Measurements from ENCODE around the gene GFRA1.

GFRA1 gene, protein sequence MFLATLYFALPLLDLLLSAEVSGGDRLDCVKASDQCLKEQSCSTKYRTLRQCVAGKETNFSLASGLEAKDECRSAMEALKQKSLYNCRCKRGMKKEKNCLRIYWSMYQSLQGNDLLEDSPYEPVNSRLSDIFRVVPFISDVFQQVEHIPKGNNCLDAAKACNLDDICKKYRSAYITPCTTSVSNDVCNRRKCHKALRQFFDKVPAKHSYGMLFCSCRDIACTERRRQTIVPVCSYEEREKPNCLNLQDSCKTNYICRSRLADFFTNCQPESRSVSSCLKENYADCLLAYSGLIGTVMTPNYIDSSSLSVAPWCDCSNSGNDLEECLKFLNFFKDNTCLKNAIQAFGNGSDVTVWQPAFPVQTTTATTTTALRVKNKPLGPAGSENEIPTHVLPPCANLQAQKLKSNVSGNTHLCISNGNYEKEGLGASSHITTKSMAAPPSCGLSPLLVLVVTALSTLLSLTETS

DNA sequence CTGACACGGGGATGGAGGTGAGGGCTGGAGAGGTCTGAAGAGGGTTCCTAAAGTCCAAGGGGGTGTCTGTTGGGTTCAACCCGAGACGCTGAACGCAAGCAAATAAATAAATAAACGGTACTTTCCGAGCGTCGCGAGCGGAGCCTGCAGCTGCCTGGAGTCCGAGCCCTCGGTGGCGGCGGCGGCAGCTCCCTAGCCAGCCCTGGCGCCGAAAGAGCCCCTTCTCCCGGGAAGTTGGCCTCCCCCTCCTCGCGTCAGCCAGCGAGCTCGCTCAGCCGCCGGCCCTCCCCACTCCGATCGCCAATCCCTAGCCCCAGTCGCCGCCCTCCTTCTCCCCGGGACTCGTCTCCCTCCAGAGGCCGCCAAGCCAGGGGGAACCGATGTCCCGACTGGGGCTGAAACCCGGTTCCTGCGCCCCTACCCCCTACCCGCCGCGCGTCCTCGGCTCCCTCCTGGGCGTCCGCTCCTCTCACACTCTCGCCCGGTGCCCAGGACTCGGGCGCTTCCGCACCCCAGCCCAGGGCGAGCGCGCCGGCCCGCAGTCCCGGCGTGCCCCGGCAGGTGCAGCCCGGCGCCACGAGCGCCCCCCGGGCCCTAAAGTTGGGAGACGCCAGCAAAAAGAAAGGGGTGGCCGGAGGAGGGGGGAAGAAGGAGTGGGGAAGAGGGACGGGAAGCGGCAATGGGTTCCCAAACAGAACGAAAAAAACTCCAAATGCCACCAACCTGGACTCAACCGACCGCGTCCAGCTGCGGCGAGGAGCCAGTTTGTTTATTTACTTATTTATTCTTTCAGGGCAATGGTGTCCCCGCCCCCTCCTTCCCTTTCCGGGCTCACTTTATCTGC, at the start of gene GFRA1:
Gene GFRA1, minus strand, starts transcription at position 767 of the 844 bp plus-strand sequence. CDS start 1,177 bp downstream, outside the sequence.
- DNase-seq (ENCODE audit: low read depth): no peak

DNA sequence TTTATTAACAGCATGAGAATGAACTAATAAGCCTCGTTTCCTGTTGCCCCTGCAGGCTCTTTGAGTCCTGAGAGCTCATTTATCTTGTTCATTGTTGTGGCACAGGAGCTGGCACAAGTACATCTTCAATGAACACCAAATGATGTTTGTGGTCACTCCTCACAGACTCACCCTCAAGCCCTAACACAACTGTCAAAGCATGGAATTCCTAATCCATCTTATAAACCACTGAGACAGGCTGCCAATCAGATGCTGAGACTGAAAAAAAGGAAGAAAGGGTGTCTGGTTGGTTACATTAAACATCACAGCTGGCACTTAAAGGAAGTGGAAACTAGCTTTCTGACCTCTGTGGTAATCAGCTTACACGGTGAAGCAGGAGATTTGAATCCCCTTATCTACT, 43.5 kb upstream of the GFRA1 start:
- no peak for DNase-seq (ENCODE audit: low read depth)

DNA sequence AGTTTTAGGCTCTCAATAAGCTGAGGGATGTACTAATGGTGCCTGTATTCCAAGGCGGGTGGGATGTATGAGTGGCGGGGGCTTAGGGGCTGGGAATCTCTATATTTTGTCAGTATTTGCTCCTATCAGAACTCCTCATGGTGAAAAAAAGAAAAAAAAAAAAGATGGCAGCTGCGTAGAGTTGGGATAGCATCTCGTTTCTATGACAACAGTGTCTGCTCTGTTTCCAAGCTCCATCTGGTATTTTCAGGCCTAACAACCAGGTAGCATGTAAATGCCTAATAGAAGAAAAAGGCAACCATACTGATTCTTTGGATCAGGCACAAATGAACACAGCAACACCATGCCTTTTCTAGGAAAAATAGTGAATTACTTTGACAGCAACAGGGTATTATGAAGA, 39.5 kb upstream of the GFRA1 start:
- no peak for DNase-seq (ENCODE audit: low read depth)

DNA sequence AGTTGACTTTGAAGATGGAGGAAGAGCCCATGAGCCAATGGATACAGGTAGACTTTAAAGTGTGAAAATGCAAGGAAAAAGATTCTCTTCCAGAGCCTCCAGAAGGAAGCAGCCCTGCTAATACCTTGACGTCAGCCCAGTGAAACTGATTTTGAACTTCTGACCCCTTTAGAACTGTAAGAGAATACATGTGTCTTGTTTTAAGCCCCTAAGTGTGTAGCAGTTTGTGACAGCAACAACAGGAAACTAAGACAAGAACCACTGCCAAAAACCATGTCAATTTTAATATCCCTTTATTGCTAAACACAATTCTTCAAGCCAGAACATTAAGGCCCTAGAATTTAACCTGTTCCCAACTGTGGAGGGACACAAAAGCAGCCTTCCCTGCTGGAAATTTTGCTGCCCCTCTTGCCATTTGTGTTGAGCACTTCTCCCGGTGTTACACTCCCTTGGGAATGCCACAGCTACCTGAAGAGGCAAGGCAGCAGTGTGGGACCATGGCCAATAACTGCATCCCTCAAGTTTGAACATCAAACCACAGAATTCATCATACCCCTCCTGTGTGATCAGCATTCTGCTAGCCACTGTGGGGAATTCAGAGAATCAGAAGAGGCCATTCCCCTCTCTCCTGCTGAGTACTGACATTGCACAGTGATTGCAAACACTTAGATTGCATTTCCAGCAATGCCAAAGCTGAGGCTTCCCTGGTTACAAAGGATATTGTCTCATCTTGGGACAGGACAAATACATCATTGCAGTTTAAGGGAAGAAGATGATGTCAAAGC, 38.9 kb upstream of the GFRA1 start:
- no peak for DNase-seq (ENCODE audit: low read depth)

DNA sequence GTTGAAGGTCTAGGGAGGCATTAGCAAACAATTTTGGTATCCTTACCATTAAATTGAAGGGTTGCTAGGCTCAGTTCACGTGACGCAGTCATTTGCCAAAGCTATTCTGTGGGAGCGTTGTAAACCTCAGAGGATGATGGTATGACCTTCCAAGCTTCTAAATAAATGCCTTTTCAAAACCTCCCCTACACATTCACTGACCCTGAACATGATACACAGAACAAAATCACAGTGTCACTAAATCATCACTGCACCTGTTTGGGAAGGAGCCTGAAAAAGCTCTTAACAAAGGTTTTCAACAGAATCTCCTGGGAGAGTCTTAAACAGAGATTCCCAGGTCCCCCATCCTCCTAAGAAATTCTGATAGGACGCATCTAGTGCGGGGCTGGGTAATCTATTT, 38.0 kb upstream of the GFRA1 start:
- no peak for DNase-seq (ENCODE audit: low read depth)

DNA sequence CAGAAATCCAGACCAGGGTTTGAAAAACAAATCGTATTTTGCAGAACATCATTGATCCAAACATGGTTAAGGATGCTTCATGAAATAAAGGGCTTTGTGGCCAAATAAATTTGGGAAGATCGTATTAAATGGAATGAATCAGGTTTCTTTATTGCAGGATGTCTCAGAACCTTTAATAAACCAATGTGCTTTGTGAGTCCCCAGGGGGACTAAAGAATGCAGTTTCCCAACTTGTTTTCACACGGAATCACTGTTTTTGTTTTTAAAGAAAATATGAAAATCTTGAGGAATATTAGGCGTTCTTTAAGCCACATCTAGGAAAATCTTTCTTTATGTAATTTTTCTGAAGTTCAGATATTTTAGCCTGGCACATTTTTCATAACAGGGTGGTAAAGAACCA, 34.4 kb upstream of the GFRA1 start:
- no peak for DNase-seq (ENCODE audit: low read depth)

DNA sequence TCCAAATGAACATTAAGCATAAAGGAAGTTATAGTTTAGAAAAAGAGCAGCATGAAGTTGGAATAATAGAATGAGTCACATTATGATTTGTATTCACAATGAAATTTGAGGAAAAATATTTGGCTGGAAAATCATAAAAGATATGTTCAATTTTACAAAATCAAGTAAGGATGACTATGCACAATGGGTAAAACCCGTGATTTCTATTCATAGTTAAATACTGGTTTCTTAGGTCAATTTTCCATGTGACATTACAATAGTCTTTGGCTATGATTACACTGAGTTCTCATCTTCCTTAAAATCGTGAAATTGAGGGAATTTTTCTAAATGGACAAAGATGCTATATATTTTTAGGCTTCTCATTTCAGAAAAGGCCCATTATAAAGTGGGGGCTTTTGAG, 33.8 kb upstream of the GFRA1 start:
- no peak for DNase-seq (ENCODE audit: low read depth)

DNA sequence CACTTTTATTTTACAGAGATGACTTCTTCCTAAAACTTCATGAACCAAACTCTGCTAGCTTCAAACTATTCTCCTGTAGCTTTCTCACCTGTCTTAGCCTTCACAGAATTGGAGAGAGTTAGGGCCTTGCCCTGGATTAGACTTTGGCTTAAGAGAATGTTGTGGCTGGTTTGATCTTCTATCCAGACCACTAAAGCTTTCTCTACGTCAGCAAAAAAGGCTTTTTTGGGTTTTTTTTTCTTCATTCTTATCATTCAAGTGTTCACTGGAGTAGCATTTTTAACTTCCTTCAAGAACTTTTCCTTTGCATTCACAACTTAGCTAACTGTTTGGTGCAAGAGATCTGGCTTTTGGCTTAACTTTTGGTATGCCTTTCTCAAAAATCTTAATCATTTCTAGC, 31.9 kb upstream of the GFRA1 start:
- no peak for DNase-seq (ENCODE audit: low read depth)

DNA sequence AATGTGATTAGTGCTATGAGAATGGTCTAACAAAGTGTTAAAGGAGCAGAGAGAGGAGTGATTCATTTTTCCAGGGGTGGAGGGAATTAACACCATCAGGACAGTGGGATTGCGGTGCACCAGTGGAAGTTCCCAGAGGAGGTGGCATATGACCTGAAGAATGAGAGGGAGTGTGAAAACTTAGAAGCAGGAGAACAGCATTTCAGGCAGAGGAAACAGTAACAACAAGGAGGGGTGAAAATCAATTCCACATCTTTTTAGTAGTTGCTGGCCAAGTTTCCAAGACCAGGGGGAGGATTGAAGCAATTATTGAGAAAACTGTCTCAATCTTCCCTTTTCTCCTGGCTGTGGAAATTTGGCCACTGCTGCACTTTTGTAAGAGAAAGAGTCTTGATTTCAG, 27.5 kb upstream of the GFRA1 start:
- DNase-seq (ENCODE audit: low read depth): no peak

DNA sequence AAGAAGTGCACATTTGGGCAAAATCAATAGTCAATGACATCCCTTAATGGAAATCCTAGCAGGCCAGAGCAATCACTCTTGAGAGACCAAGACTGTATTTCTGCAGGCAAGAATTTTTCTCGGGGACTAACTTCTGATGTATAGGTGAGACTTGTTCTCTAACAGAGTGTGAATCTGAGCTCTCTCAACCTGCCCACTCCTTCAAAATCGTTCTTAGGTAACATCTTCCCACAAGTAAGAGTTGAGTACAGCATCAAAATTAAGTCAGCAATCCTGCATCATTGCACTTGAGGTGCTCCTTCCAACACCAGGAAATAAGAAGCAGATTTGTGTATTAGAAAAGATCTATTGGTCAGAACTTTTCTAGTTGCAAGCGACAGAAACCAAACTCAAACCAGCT, 25.6 kb upstream of the GFRA1 start:
- no peak for DNase-seq (ENCODE audit: low read depth)

DNA sequence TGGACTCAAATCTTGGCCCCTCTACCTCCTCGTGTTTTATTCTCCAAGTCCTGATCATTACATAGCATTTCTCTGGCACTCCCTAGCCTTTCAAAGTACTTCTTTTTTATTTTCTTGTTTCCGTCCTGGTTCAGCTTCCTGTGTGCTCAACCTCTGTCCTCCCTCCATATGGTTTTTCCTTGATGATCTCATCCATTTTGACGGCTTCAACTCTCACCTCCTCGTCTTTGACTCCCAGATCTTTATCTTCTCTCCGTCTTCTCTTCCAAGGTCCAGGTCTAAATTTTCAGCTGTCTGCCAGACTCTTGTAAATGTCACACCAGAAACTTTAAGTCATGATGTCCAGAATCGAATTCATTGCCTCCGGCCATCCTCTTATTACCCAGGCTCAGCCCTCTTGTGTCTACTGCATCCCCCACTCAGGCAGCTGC, 23.3 kb upstream of the GFRA1 start:
- DNase-seq (ENCODE audit: low read depth): no peak

DNA sequence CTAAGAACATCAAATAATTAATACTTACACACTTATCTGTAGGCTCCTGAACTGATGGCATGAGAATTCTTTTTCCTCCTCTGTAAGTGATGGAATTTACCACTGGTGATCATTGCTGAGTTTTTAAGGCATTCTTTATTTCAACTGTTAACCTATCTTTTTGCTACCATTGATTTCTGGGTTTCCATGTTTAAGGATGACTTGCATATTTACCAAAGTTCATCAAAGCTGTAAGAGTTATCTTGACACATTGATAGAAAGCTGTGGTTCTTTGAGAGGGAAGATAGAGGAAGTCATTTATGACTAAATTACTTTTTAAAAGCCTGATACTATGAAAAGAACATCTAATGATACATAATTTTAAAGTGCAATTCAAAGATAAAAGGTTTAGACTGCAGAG, 19.5 kb upstream of the GFRA1 start:
- DNase-seq (ENCODE audit: low read depth): no peak

DNA sequence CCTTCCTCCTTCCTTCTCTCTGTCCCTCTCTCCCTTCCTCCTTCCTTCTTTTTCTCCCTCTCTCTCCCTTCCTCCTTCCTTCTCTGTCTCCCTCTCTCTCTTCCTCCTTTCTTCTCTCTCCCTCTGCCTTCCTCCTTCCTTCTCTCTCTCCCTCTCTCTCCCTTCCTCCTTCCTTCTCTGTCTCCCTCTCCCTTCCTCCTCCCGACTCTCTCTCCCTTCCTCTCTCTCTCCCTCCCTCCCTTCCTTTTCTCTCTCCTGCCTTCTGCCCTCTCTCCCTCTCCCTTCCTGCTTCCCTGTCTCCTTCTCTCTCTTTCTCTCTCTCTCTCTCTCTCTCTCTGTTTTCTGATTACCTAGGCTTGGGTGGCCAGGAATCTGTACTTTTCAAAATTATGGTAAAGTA, 16.6 kb upstream of the GFRA1 start:
- DNase-seq (ENCODE audit: low read depth): no peak

DNA sequence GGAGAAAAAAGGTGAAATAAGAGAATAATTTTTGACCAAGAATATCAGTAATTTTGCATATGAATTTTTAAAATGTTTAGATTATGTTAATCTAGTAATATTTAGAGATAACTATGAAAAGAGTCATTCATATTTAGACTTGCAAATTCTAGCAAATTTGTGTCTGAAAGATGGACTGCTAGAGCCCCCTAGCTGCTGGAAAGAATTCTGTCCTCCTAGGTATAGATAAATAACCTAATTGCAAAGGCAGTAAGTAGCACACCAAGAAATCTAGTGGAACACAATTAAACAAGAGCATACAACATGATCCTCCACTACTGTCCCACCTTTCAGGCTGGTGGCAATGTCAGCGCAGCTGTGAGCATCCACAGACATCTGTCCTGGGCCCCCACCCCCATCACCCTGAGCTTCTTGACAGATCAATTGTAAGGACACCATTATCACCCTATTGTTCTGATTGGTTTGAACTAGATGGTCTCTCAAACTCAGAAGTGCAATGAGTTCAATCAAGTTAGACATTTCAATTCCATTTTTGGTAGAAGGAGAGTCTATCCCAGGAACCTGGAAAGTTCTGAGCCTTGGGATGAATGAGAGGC, 15.0 kb upstream of the GFRA1 start:
- DNase-seq (ENCODE audit: low read depth): no peak

DNA sequence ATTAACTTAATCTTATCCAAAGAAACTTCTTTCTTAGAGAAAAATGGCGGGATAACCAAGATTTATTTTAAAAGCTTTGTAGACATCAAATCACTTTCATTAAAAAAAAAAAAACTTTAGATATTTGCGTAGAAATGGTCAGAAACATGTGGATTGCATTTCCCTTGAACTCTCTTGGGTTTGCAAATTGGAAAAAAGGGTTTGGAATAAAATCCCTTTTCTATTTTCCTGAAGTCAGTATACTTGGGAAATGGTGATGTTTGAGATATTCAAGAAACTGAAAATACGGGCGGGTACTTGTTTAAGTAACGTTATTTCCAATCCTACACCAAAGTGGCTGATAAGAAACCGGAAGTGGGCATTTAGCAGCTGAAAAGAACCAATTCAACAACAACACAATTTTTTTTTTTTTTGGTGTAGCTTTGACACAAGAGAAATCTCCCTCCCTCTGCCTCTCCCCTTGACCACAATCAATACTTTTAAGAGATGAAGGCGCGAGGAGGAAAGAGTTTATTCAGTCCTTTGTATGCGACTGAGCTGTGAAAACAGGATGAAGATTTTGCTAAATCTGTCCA, 13.7 kb upstream of the GFRA1 start:
- no peak for DNase-seq (ENCODE audit: low read depth)

DNA sequence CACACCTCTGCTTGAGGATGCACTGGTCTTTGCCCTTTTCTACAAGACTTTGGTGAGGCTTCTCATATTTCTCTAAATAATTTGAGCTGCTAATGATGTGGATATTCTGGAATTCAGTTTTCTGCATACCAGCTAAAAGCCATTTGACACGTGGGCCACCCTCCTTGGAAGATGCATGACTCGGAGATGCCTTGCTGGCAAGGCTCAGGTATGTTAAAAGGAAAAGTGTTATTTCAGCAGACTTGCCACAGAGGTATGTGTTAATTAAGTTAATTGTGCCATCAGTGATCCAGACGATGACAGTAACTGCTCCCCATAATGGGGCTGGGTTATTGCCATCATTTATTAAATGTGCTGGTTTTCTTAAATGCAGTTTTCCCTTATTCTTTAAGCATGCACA, 8.8 kb upstream of the GFRA1 start:
- no peak for DNase-seq (ENCODE audit: low read depth)

DNA sequence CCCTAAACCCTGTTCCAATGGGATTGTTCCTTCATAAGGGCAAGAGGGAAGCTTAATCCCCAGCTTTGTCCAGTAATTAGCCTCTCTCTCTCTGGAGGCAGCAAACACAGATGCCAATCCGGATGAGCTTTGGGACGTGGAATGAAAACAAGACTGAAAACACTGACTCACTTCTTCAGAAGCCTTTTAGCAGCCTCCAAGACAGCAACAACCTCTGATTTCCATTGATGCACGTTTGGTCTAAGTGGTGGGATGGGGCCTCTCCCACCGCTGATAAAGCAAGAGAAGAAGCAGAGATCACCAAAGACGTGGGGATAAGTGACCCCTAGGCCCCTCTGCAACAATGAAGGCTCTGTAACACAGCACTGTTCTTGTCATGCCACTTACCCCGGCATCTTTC, 5.8 kb upstream of the GFRA1 start:
- DNase-seq (ENCODE audit: low read depth): no peak

DNA sequence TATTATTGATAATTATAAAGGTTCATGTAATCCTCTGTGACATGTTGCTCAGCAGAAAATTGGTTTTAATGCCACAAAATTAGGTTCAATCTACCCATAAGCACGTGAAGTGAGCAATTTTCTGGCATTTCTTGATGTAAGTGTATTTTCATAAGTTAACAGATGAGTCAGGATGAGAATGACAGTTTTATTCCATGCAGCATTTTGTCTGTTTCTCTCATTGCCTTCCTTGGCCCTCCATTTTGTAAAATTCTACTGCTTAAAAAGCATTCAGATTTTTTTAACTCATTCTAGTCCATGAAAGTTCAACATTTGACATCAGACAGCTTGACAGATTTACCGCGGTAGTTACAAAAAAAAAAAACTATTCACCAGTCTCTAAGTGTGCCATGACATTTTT, 4.0 kb upstream of the GFRA1 start:
- no peak for DNase-seq (ENCODE audit: low read depth)

DNA sequence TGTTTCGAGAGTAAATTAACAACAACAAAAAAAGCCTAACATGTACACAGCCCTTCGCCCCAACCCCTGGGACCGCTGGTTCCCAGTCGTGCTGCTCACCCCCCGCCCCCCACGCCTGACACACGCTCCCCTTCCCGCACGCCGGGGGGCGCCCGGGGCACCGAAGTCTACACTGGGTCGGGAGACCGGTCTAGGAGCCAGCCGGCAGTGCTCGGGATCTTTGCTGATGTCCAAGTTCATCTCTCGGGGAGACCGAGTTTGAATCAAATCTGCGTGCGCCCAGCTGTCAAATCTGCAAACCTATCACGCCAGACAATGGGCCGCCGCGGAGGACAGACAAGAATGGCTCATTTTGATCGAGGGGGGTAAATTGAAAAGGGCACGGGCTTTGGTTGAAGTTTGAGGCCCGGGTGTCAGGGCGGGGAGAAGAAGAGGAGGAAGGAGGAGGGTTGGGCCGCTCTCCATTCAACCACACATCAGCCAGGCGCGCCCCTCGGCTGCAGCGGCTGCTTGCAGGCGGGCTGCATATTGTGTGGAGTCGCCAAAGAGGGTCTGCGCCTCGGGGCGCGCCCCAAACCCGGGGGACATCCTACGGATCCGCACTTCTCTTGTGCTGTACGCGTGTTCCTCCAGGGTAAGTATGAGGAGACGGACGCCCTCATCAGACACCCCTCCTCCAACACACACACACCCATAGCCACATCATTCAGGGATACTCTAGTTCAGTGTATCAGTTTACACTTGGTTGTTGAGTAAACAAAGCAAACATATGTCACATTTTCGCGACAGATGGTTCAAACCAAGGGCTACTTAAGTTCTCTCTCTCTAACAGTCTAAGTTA, 1.3 kb upstream of the GFRA1 start:
- no peak for DNase-seq (ENCODE audit: low read depth)

DNA sequence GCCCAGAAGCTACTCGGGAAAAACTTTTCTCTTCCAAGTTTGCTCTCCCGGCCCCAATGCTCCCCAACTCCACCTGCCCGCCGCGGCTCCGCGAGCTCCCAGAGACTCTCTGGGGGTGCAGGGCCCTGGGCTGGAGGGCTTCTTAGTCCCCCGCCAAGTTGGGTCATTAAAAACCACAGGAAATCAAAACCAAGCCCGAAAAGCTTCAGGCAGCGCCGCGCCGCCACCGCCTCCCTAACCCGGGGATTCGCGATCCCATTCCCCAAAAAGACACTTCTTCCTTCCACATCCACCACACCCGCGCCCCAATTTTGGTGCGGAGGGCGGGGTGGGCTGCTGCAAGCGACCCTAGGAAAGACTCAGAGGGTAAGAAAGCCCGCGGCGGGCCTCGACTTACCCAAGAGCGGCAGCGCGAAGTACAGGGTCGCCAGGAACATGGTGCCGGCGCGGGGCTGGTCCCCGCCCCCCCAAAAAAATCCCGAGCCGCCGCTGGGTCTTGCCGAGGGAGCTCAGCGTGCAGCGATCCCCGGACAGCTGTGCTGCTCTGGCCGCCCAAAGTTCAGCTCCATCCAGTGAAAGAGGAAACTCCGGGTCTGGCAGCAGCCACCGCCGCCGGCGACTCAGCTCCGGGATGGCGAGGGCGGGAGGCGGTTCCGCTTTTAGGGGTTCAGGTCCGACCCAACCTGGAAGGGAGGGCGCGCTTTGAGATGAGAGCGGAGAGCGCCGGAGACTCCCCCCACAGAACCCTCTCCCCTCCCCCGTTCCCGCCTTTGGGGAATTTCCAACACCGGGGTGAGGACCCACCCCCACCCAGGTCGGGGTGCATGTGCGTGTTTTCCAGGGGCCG, 1.2 kb downstream of the GFRA1 start:
- DNase-seq (ENCODE audit: low read depth): no peak
